GM19372 (cell line): ENCODE measurements around the gene RNF141.

ENCODE experiments used
- ATAC-seq: cut with Tn5 transposase; IDR thresholded peaks from one replicate; pipeline ENCODE4 v1.9.1; 2021; ENCODE audit warnings: mild to moderate bottlenecking, low read depth, moderate library complexity; ENCODE audit not compliant: unreplicated experiment

Gene RNF141

GRCh38 chr11:10499874-10500601, 40.9 kb downstream of the RNF141 start:
- ATAC-seq = no peak

GRCh38 chr11:10499452-10499851, 41.5 kb downstream of the RNF141 start:
- no peak for ATAC-seq

- no peak for ATAC-seq
These were observed 42.3 kb downstream of the RNF141 start for GRCh38 chr11:10498426-10499250.

- no peak for ATAC-seq
These were observed 43.0 kb downstream of the RNF141 start for GRCh38 chr11:10498022-10498400.

- no peak for ATAC-seq
These were observed 43.5 kb downstream of the RNF141 start for GRCh38 chr11:10497371-10498021.

GRCh38 chr11:10496296-10496936, 44.6 kb downstream of the RNF141 start:
- ATAC-seq = no peak

- no peak for ATAC-seq
These were observed 45.6 kb downstream of the RNF141 start for GRCh38 chr11:10495464-10495786.

- no peak for ATAC-seq
These were observed 46.1 kb downstream of the RNF141 start for GRCh38 chr11:10494636-10495463.

- no peak for ATAC-seq
These were observed 47.8 kb downstream of the RNF141 start for GRCh38 chr11:10493041-10493663.

GRCh38 chr11:10492084-10492483, 48.9 kb downstream of the RNF141 start:
- ATAC-seq = no peak

- ATAC-seq = no peak
These were observed 50.4 kb downstream of the RNF141 start for GRCh38 chr11:10490398-10491241.

- ATAC-seq = no peak
These were observed 51.0 kb downstream of the RNF141 start for GRCh38 chr11:10490032-10490397.

- no peak for ATAC-seq
These were observed 51.9 kb downstream of the RNF141 start for GRCh38 chr11:10488934-10489691.

- no peak for ATAC-seq
These were observed 52.7 kb downstream of the RNF141 start for GRCh38 chr11:10488121-10488933.

GRCh38 chr11:10487002-10487647, 53.9 kb downstream of the RNF141 start:
- ATAC-seq = no peak

GRCh38 chr11:10486161-10486840, 54.7 kb downstream of the RNF141 start:
- no peak for ATAC-seq
